ENCODE results near the gene YWHAG. TPM values are rescaled to one million over a fixed set of nuclear protein-coding genes. Genes with fewer than 3 reads are reported as not detected.
"Not testable (repeated sequence)": the region's sequence is repeated elsewhere in the genome, so short reads cannot be mapped to it uniquely, and the experiment has no call there.

Gene YWHAG
- total RNA-seq, 2 experiments from 2014 or later: 80.8 to 115 TPM

- H3K27ac Mint-ChIP-seq: no peak overlapping the region
- H3K4me1 Mint-ChIP-seq: peaks cover 15% of the 10 kb centered on the region
- no peaks in the 10 kb centered on the region for H3K9me3 Mint-ChIP-seq (ENCODE audit: low read depth)
- no peaks in the 10 kb centered on the region for H3K36me3 Mint-ChIP-seq
- H3K4me3 Mint-ChIP-seq: no peak overlapping the region
- no peak for DNase-seq
- CTCF ChIA-PET: interaction anchor here (4.1 to 19.4 kb wide), 3 partner anchors 10 to 13 kb away, joined by 28 to 344 read pairs (median 38); no protein-coding TSS in a partner anchor
- H3K27me3 Mint-ChIP-seq: peaks cover 15% of the 10 kb centered on the region
- ATAC-seq: no peak
These were observed 53.9 kb downstream of the YWHAG start for GRCh38 chr7:76304888-76305375.

GRCh38 chr7:76303202-76304147 is 55.3 kb downstream of the YWHAG start:
- DNase-seq (peak; percentile 79), ATAC-seq (peak; percentile 78)
- CTCF ChIA-PET: interaction anchor here (1.0 to 19.4 kb wide), 9 partner anchors 10 to 136 kb away, joined by 3 to 344 read pairs (median 5); no protein-coding TSS in a partner anchor
- Mint-ChIP-seq H3K9me3 (ENCODE audit: low read depth) (no peaks in the 10 kb centered on the region), H3K27ac (peak overlapping the region; percentile 81), H3K4me1 (peaks cover 15% of the 10 kb centered on the region), H3K36me3 (no peaks in the 10 kb centered on the region), H3K27me3 (peaks cover 15% of the 10 kb centered on the region), H3K4me3 (peak overlapping the region; percentile 83)

DNA sequence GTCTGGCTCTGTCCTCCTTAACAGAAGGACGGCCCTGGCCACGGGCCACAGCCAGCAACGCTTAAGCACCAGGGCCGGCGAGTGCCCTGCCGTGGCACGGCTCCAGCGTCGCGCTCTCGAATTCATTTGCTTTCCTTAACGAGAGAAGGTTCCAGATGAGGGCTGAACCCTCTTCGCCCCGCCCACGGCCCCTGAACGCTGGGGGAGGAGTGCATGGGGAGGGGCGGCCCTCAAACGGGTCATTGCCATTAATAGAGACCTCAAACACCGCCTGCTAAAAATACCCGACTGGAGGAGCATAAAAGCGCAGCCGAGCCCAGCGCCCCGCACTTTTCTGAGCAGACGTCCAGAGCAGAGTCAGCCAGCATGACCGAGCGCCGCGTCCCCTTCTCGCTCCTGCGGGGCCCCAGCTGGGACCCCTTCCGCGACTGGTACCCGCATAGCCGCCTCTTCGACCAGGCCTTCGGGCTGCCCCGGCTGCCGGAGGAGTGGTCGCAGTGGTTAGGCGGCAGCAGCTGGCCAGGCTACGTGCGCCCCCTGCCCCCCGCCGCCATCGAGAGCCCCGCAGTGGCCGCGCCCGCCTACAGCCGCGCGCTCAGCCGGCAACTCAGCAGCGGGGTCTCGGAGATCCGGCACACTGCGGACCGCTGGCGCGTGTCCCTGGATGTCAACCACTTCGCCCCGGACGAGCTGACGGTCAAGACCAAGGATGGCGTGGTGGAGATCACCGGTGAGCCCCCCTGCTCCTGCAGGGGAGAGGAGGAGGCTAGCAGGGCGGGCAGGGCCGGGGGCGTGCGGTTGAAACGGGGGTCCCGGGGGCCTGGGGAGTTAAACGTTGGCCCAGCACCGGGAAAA is 56.2 kb downstream of the YWHAG start, which contains the start of gene HSPB1:
Gene HSPB1 (plus strand): TSS at position 327 of the 855 bp plus-strand sequence. CDS start 40 bp downstream, at position 367.
- peak within 1 kb of the TSS; percentile 81 for H3K27ac Mint-ChIP-seq
- H3K27me3 Mint-ChIP-seq: peaks cover 15% of the 10 kb centered on the region
- H3K9me3 Mint-ChIP-seq (ENCODE audit: low read depth): no peaks in the 10 kb centered on the region
- H3K36me3 Mint-ChIP-seq: no peaks in the 10 kb centered on the region
- DNase-seq (peak; percentile 66), ATAC-seq (peak; percentile 35)
- H3K4me1 Mint-ChIP-seq: peaks cover 15% of the 10 kb centered on the region
- CTCF ChIA-PET: interaction anchor here (1.0 to 19.4 kb wide), 11 partner anchors 9 to 135 kb away, joined by 3 to 344 read pairs (median 5); no protein-coding TSS in a partner anchor
- peak within 1 kb of the TSS; percentile 83 for H3K4me3 Mint-ChIP-seq

- Mint-ChIP-seq H3K27ac (no peak overlapping the region), H3K27me3 (peaks cover 15% of the 10 kb centered on the region), H3K4me3 (no peak overlapping the region), H3K36me3 (no peaks in the 10 kb centered on the region), H3K9me3 (ENCODE audit: low read depth) (no peaks in the 10 kb centered on the region), H3K4me1 (peaks cover 26% of the 10 kb centered on the region)
- DNase-seq: no peak
- ATAC-seq: no peak
- CTCF ChIA-PET: interaction anchor here (16.0 to 19.4 kb wide), 2 partner anchors 8 to 10 kb away, joined by 344 read pairs; partner anchors contain the start of gene HSPB1
These were observed 57.8 kb downstream of the YWHAG start for GRCh38 chr7:76301000-76301399.

GRCh38 chr7:76300166-76300731 is 58.5 kb downstream of the YWHAG start:
- Mint-ChIP-seq H3K36me3 (no peaks in the 10 kb centered on the region), H3K4me1 (peaks cover 26% of the 10 kb centered on the region)

GRCh38 chr7:76296743-76297740 is 61.7 kb downstream of the YWHAG start:
- Mint-ChIP-seq H3K36me3 (no peaks in the 10 kb centered on the region), H3K4me1 (peaks cover 16% of the 10 kb centered on the region), H3K27me3 (peaks cover 9% of the 10 kb centered on the region), H3K4me3 (no peak overlapping the region), H3K27ac (peak overlapping the region; percentile 20), H3K9me3 (ENCODE audit: low read depth) (no peaks in the 10 kb centered on the region)
- CTCF ChIA-PET: interaction anchor here (1.0 to 16.0 kb wide), 2 partner anchors 14 to 119 kb away, joined by 3 to 344 read pairs; partner anchors contain the start of gene HSPB1
- DNase-seq (no peak), ATAC-seq (peak; percentile 43)

More at GRCh38 chr7:76300166-76300731, 58.5 kb downstream of the YWHAG start:
- H3K27me3 Mint-ChIP-seq: peaks cover 15% of the 10 kb centered on the region
- no peak for ATAC-seq
- H3K27ac Mint-ChIP-seq: no peak overlapping the region
- no peaks in the 10 kb centered on the region for H3K9me3 Mint-ChIP-seq (ENCODE audit: low read depth)
- H3K4me3 Mint-ChIP-seq: no peak overlapping the region
- CTCF ChIA-PET: interaction anchor here (1.2 to 16.0 kb wide), 2 partner anchors 9 to 11 kb away, joined by 8 to 344 read pairs; partner anchors contain the start of gene HSPB1
- DNase-seq: no peak

DNA sequence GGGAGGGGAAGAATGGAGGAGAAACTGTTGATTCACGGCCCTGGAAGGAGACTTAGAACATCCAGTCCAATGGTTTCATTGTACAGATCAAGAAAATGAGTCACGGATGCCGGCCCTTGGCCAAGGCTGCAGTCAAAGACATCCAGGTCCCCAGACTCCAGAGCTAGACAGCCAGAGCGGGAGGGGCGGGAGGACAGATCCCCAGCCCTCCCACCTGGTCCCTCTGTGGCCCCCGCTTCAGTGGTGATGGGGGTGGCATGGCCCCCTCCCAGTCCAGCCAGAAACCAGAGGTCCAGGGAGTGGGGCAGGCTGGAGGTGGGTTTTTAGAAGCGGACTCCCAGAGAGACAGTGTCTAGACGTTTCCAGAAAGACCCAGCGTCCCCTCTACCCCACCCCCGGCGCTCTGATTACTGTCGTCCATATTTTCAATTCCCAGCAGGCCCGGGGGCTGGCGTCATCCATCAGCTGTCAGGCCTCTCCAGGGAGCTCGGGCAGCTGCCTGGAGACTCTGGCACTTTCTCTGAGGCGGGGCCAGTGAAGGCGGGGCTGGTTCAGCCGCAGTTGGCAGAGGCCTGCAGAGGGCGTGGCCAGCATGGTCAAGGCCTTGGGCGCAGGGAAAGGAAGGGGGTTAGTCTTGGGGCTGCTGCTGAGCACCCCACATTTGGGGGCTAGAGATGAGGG is 64.3 kb downstream of the YWHAG start:
- H3K36me3 Mint-ChIP-seq: no peaks in the 10 kb centered on the region
- CTCF ChIA-PET: interaction anchor here (0.5 to 16.0 kb wide), 4 partner anchors 16 to 117 kb away, joined by 3 to 344 read pairs (median 3); partner anchors contain the start of gene HSPB1

GRCh38 chr7:76293407-76293901 is 65.3 kb downstream of the YWHAG start:
- CTCF ChIA-PET: interaction anchor here (16.0 kb wide), 1 partner anchor 17 kb away, joined by 344 read pairs; the partner anchor contains the start of gene HSPB1
- no peak overlapping the region for H3K27ac Mint-ChIP-seq
- no peaks in the 10 kb centered on the region for H3K9me3 Mint-ChIP-seq (ENCODE audit: low read depth)
- ATAC-seq (no peak), DNase-seq (no peak)
- no peaks in the 10 kb centered on the region for H3K36me3 Mint-ChIP-seq
- no peaks in the 10 kb centered on the region for H3K27me3 Mint-ChIP-seq
- H3K4me3 Mint-ChIP-seq: no peak overlapping the region
- H3K4me1 Mint-ChIP-seq: peaks cover 31% of the 10 kb centered on the region

More for the DNA sequence above, 64.3 kb downstream of the YWHAG start:
- ATAC-seq (no peak), DNase-seq (no peak)
- Mint-ChIP-seq H3K9me3 (ENCODE audit: low read depth) (no peaks in the 10 kb centered on the region), H3K4me1 (peaks cover 31% of the 10 kb centered on the region), H3K27ac (no peak overlapping the region), H3K4me3 (no peak overlapping the region), H3K27me3 (no peaks in the 10 kb centered on the region)

DNA sequence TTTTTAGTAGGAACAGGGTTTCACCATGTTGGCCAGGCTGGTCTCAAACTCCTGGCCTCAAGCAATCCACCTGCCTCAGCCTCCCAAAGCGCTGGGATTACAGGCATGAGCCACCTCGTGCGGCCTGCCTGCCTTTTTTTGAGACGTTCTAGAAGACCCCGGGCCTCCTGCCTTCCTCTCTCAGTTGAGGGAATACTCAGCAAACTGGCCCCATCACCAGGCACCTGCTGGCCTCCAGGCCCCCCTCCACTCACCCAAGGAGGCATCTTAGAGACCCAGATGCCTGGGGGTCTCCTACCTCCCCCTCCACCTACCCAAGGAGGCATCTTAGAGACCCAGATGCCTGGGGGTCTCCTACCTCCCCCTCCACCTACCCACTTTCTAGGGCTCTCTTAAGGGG is 65.9 kb downstream of the YWHAG start:
- not testable (repeated sequence) for H3K27me3 Mint-ChIP-seq; ATAC-seq; H3K4me3 Mint-ChIP-seq; DNase-seq; H3K36me3 Mint-ChIP-seq; H3K27ac Mint-ChIP-seq; H3K9me3 Mint-ChIP-seq (ENCODE audit: low read depth)
- CTCF ChIA-PET: interaction anchor here (0.7 to 16.0 kb wide), 8 partner anchors 10 to 577 kb away, joined by 3 to 344 read pairs (median 4); partner anchors contain the start of gene HSPB1
- peaks cover 31% of the 10 kb centered on the region for H3K4me1 Mint-ChIP-seq

GRCh38 chr7:76292213-76292573 is 66.6 kb downstream of the YWHAG start:
- no peak for DNase-seq
- ATAC-seq: no peak
- Mint-ChIP-seq H3K4me3 (no peak overlapping the region), H3K36me3 (no peaks in the 10 kb centered on the region), H3K27me3 (no peaks in the 10 kb centered on the region), H3K4me1 (peaks cover 29% of the 10 kb centered on the region), H3K9me3 (ENCODE audit: low read depth) (no peaks in the 10 kb centered on the region), H3K27ac (no peak overlapping the region)
- CTCF ChIA-PET: interaction anchor here (0.7 to 16.0 kb wide), 11 partner anchors 10 to 577 kb away, joined by 3 to 344 read pairs (median 4); partner anchors contain the start of gene HSPB1
